HG03135 (cell line): Measurements from ENCODE around the gene CFAP43.
"Not testable (repeated sequence)": the region's sequence is repeated elsewhere in the genome, so short reads cannot be mapped to it uniquely, and the experiment has no call there.

Experiments used
- ATAC-seq: cut with Tn5 transposase; IDR thresholded peaks from one replicate; pipeline ENCODE4 v1.9.1; 2021; ENCODE audit warnings: mild to moderate bottlenecking, moderate library complexity; ENCODE audit not compliant: unreplicated experiment

The CFAP43 gene

DNA sequence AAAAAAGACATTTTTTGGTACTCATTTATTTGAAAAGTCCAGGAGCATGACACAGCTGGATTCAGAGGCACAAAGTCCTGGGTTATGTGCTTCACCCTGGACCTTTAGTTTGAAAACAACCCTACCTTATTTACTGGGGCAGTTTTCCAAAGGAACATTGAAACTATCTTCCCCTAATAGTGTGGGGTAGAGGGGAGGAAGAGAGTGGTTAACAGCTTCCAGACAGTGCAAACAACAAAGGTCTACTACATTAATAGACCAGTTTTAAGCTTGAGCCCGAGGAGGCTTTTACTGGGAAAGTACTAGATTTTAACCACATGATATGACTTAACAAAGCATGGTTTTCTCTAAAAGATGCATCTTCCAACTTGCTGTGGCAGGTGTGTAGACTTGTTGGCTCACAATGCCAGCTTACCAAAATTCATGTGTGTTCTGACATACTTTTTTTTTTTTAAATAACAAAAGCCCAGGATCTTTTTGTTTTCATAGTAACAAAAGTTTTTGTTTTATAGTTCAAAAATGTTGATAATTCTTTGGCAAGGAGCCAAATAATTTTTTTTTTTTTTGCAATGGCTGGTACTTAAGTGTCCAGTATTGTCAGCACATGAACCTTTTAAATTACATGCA lies 24.3 kb upstream of the CFAP43 start:
- no peak for ATAC-seq

- peak; percentile 31 for ATAC-seq
Observed at GRCh38 chr10:104255311-104255981, 23.3 kb upstream of the CFAP43 start.

DNA sequence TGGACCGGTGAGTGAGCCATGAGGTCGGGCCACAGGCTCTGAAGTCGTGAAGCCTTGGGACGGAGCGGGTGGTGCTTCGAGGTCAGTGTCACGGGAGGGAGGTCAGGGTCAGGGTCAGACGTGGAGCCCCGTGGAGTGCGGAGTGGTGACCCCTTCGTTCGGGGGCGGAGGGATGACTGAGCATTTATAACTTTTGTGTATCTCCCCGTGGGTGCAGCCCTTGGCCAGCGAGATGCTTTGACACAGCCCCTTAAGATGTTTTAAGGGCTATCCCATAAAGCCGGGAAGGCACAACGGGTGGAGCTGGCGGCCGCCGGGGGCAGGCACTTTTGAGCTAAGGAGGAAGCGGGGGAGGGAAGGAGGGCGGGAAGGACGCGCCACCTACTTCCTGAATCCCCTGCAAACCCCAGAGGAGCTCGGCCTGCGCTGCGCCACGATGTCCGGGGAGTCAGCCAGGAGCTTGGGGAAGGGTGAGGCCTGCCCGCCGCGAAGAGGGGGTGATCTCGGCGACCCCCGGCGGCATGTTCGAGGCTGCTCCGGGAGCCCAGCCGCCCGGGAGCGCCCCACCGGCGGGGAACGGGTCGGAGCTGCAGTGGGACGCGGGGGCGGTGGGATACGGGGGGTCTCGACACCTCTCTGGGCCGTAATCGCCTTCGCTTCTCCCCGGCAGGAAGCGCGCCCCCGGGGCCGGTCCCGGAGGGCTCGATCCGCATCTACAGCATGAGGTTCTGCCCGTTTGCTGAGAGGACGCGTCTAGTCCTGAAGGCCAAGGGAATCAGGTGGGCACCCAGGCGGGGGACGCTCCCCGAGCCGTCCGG lies 22.5 kb upstream of the CFAP43 start, which contains the start of gene GSTO1:
GSTO1 (plus strand) TSS at position 400 of the 818 bp plus-strand sequence; CDS start at position 437, 37 bp downstream.
- ATAC-seq, result peak; percentile 49

DNA sequence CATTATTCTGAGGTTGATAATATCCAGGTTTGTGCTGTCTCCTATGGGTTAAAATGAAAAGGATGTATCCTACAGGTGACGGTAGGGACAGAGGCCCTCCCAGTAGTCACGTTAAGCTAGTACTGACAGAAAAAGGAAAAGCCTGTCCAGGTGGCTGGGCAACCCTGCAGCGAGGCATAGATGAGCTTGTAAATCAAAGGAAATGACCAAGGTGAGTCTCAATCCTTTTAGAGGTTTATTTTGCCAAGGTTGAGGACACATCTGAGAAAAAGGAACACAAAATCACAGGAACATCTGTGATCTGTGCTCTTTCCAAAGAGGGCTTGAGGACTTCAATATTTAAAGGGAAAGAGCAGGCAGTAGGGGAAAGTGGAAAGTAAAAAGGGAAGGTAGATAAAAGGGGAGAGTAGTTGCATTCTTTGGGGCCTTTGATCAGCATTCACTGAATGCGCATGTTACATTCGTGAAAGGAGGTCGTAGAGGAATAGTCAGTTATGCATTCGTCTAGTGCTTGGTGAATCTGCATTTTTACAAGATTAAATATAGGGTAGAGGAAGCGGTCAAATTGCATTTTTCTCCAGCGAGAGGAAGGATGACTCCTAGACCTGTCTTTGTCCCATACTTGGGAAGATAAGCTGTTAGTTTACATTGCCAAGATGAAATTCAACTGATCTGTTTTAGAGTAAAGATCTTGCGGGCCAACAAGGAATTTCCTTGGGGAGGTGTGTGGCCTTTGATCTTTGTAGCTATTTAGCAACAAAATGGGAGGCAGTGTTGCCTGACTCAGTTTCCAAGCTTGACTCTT lies 21.6 kb upstream of the CFAP43 start:
- ATAC-seq, result no peak

DNA sequence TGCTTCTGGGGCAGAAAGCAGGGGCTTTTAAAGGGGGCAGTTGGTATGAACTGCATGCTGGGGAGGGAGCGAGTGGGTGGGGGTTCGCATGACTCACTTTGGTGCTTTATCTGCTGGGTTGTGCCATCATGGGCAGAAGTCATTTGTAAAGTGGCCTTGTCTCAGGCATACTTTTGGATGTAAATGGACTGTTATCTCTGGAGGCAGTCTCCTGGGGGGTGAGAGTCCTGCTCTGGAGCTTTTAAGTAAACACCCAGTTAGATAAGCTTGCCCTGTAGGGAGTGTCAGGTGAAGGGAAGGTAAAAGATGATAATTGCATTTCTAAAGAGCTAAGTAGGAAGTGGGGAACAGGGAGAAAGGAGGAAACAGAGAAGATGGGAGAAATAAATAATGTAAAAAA lies 20.9 kb upstream of the CFAP43 start:
- ATAC-seq, result no peak

GRCh38 chr10:104252368-104252767 lies 20.2 kb upstream of the CFAP43 start:
- no peak for ATAC-seq

DNA sequence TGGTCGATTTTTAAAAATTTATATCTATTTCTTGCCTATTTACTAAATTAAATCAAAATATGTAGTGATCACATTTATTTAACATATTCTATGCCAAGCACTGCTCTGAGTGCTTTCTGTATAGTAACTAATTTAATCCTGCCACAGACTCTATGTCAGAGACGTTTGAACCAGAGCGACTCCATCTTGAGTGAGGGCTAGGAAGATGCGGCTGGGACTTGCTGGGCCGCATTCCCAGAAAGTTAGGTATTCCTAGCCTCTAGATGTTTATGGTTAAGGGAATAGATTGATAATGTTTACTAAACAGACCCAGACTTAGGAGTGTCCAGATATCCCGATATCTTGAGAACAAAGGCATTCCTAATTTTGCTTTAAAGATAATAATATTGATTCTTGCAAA lies 19.3 kb upstream of the CFAP43 start:
- no peak for ATAC-seq

- no peak for ATAC-seq
Observed at GRCh38 chr10:104250371-104250770, 18.2 kb upstream of the CFAP43 start.

DNA sequence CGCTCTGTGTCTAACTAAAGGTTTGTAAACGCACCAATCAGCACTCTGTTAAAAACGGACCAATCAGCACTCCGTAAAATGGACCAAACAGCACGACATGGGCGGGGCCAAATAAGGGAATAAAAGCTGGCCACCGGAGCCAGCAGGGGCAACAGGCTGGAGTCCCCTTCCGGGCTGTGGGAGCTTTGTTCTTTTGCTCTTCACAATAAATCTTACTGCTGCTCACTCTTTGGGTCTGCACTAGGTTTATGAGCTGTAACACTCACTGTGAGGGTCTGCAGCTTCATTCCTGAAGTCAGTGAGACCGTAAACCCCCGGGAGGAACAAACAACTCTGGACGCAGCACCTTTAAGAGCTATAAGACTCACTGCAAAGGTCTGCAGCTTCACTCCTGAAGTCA lies 16.8 kb upstream of the CFAP43 start:
- not testable (repeated sequence) for ATAC-seq

- no peak for ATAC-seq
Observed at GRCh38 chr10:104247513-104248146, 15.5 kb upstream of the CFAP43 start.

DNA sequence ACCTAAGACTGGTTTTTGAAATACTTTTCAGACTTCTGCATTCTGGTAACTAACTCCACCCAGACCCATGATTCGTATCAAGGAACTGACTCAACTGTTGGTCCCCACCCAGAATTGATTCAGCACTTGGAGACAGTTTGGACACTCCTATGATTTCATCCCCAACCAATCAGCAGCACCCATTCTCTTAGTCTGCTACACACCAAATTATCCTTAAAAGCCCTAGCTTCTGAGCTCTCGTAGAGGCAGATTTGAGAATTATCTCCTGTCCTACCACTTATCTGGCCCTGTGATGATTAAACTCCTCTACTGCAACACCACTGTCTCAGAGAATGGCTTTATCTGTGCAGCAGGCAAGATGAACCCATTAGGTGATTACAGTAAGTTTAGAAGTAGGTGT lies 14.8 kb upstream of the CFAP43 start:
- no peak for ATAC-seq

GRCh38 chr10:104245066-104245632 lies 13.0 kb upstream of the CFAP43 start:
- no peak for ATAC-seq

DNA sequence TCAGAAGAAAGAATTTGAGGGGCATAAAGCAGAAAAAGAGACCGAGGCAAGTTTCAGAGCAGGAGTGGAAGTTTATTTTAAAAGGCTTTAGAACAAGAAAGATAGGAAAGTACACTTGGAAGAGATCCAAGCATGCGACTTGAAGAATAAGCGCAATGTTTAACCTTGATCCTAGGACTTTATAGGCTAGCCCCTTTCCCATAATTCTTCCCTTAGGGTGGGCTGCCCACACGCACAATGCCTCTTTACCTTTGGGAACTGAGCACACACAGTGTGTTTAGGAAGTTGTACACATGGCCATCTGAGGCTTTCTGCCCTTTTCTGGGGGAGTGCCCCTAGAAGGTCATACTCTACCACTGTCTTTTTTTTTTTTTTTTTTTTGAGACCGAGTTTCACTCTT lies 11.3 kb upstream of the CFAP43 start:
- ATAC-seq, result no peak

DNA sequence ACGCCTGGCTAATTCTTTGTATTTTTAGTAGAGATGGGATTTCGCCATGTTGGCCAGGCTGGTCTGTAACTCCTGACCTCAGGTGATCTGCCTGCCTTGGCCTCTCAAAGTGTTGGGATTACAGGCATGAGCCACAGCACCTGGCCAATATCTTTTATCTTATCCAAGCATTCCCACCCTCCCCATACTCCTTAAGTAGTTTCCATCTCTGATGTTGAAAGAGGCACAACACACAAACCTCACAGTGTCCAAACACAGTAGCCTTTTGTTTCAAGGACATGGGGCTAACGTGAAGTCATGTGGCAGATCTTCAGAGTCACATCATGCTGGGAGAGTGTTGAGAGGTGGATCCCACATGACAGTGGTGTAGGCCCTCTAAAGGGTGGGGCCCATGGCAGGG lies 10.8 kb upstream of the CFAP43 start:
- not testable (repeated sequence) for ATAC-seq

GRCh38 chr10:104242545-104242944 lies 10.4 kb upstream of the CFAP43 start:
- no peak for ATAC-seq

GRCh38 chr10:104240078-104240477 lies 7.9 kb upstream of the CFAP43 start:
- ATAC-seq, result no peak

GRCh38 chr10:104235801-104236200 lies 3.6 kb upstream of the CFAP43 start:
- ATAC-seq, result no peak

GRCh38 chr10:104234934-104235333 lies 2.8 kb upstream of the CFAP43 start:
- ATAC-seq, result no peak

- no peak for ATAC-seq
Observed at GRCh38 chr10:104233817-104234216, 1.7 kb upstream of the CFAP43 start.

- no peak for ATAC-seq
Observed at GRCh38 chr10:104232613-104233102, 494 bp upstream of the CFAP43 start.
